PFSK-1 (cell line): ENCODE measurements around the gene HEPACAM.

Experiments
- POLR2AphosphoS5 ChIP-seq: IDR thresholded peaks from 2 replicates; pipeline ENCODE4 v1.6.1; 2012; ENCODE audit warnings: low read depth, mild to moderate bottlenecking, control low read depth, low read length, moderate library complexity
- TAF1 ChIP-seq: IDR thresholded peaks from 2 replicates; pipeline ENCODE4 v1.6.1; 2012; ENCODE audit warnings: low read length, control low read depth, borderline replicate concordance; ENCODE audit not compliant: insufficient read depth
- TF ChIP-seq, protein P1 (sequence below), 2 experiments: IDR thresholded peaks; 2 replicates each; pipeline versions ENCODE4 v1.6.1 to v1.8.0; 2011 to 2012; ENCODE audit warnings: low read depth in 2 of 2, low read length in 2 of 2, control low read depth in 1 of 2, inconsistent platforms in 1 of 2, mild to moderate bottlenecking in 1 of 2, moderate library complexity in 1 of 2; ENCODE audit not compliant: insufficient read depth in 1 of 2

DNA sequence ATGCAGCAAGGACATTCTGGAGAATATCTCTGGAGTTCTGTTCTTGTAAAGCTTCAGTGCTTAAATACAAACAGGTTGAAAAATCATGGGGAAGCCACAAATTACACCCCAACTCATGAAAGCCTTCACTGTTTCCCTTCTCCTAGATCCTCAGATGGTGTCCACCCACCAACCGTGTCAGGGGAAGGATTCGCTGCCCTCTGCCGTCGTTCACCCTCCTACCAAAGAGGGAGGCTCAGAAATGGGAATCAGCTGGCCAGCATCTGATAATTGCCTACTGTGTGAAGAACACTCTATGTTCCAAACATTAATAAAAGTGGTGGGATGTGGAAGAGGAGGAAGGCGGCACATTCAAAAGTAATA, 7.4 kb upstream of the HEPACAM start:
- TF ChIP-seq POLR2AphosphoS5 = no peak
- TF ChIP-seq, protein P1, sequence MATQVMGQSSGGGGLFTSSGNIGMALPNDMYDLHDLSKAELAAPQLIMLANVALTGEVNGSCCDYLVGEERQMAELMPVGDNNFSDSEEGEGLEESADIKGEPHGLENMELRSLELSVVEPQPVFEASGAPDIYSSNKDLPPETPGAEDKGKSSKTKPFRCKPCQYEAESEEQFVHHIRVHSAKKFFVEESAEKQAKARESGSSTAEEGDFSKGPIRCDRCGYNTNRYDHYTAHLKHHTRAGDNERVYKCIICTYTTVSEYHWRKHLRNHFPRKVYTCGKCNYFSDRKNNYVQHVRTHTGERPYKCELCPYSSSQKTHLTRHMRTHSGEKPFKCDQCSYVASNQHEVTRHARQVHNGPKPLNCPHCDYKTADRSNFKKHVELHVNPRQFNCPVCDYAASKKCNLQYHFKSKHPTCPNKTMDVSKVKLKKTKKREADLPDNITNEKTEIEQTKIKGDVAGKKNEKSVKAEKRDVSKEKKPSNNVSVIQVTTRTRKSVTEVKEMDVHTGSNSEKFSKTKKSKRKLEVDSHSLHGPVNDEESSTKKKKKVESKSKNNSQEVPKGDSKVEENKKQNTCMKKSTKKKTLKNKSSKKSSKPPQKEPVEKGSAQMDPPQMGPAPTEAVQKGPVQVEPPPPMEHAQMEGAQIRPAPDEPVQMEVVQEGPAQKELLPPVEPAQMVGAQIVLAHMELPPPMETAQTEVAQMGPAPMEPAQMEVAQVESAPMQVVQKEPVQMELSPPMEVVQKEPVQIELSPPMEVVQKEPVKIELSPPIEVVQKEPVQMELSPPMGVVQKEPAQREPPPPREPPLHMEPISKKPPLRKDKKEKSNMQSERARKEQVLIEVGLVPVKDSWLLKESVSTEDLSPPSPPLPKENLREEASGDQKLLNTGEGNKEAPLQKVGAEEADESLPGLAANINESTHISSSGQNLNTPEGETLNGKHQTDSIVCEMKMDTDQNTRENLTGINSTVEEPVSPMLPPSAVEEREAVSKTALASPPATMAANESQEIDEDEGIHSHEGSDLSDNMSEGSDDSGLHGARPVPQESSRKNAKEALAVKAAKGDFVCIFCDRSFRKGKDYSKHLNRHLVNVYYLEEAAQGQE (IDR thresholded peaks at IDR 0.05; ENCODE audit: insufficient read depth in 1 of 2, low read depth in 2 of 2, low read length in 2 of 2) = no peak
- TF ChIP-seq TAF1 = no peak
